ENCODE data around the gene ZNF622.

GRCh38 chr5:16510098-16510497 lies 44.5 kb upstream of the ZNF622 start:
- TF ChIP-seq CTCF (IDR thresholded peaks at IDR 0.05; ENCODE audit: low read depth, low read length) (no peak), POLR2A (IDR thresholded peaks at IDR 0.05; ENCODE audit: extremely low read depth, insufficient read length) (no peak), MYC (IDR thresholded peaks at IDR 0.05; ENCODE audit: low read depth, low read length) (no peak)

Data from NB4 (cell line).